A549 (cell line): ENCODE results near the gene RALGAPA1. TPM values are rescaled to one million over a fixed set of nuclear protein-coding genes. Genes with fewer than 3 reads are reported as not detected.
"Not testable (repeated sequence)": the region's sequence is repeated elsewhere in the genome, so short reads cannot be mapped to it uniquely, and the experiment has no call there.

Experiments used
- ATAC-seq, 2 experiments: fragments of 200-7000 bp in 1 of 2; fragments of >200 bp in 1 of 2; cut with Nextera tagmentation in 1 of 2; cut with Tn5 transposase in 1 of 2; 3 replicates each; pipeline versions ENCODE4 v1.8.0 to v1.9.1; 2018 to 2020; ENCODE audit warnings: mild to moderate bottlenecking in 1 of 2, moderate library complexity in 1 of 2
- CTCF ChIA-PET: fragments of 300-600 bp; sonication (Branson Sonifier 250); formaldehyde crosslinking; extraction: SDS; loops from one replicate; lab custom pipeline; 2021; ENCODE audit warnings: antibody characterized with exemption, inconsistent platforms; lab: Yijun Ruan, JAX
- POLR2A ChIA-PET: fragments of 350-600 bp; formaldehyde crosslinking; extraction: SDS; loops from one replicate; lab custom pipeline; 2021; ENCODE audit warnings: antibody characterized with exemption, inconsistent platforms; lab: Yijun Ruan, JAX
- DNase-seq, 2 experiments: peaks; one replicate each; pipeline versions ENCODE4 v3.0.0 to v3.0.0-alpha.2; 2011 to 2016; ENCODE audit warnings: low read depth in 1 of 2, low spot score in 1 of 2
- FAIRE-seq: peaks from 2 replicates; lab custom pipeline; 2011; peaks lifted over from hg19 to GRCh38; lab: Jason Lieb, UNC
- H3K27ac ChIP-seq, 2 experiments: fragments of >200 bp; sonication (Bioruptor Twin); formaldehyde crosslinking; 3 replicates each; pipeline ENCODE4 v1.5.1; 2016 to 2017
- H3K4me1 ChIP-seq: fragments of >200 bp; sonication (Bioruptor Twin); formaldehyde crosslinking; 3 replicates; pipeline ENCODE4 v1.6.1; 2016
- H3K4me2 ChIP-seq: fragments of >200 bp; sonication (Bioruptor Twin); formaldehyde crosslinking; 3 replicates; pipeline ENCODE4 v1.6.1; 2016
- H3K4me3 ChIP-seq: fragments of >200 bp; sonication (Bioruptor Twin); formaldehyde crosslinking; 3 replicates; pipeline ENCODE4 v1.5.1; 2016
- H3K9me3 ChIP-seq: fragments of >200 bp; sonication (Bioruptor Twin); formaldehyde crosslinking; 3 replicates; pipeline ENCODE4 v1.6.1; 2016
- ATOH8 ChIP-seq: fragments of 250-450 bp; sonication (Bioruptor Pico); IDR thresholded peaks from 2 replicates; pipeline ENCODE4 v1.5.0; 2020; ENCODE audit warnings: low read depth, mild to moderate bottlenecking, moderate library complexity
- CEBPB ChIP-seq, 2 experiments: fragments of >200 bp in 1 of 2; sonication (Bioruptor Twin) in 1 of 2; formaldehyde crosslinking in 1 of 2; IDR thresholded peaks; 2 replicates each; pipeline ENCODE4 v1.6.1; 2012 to 2016
- CTCF ChIP-seq: fragments of >200 bp; sonication (Bioruptor Twin); formaldehyde crosslinking; IDR thresholded peaks from 3 replicates; pipeline ENCODE4 v1.5.1; 2016
- E2F6 ChIP-seq: IDR thresholded peaks from 2 replicates; pipeline ENCODE4 v1.6.1; 2012; ENCODE audit warnings: low read depth, borderline replicate concordance
- EHMT2 ChIP-seq: fragments of 200-600 bp; sonication (generic); IDR thresholded peaks from 2 replicates; pipeline ENCODE4 v1.6.1; 2016; ENCODE audit warnings: antibody characterized with exemption, low read depth, mild to moderate bottlenecking, moderate library complexity
- ELK1 ChIP-seq: fragments of 150-350 bp; IDR thresholded peaks from 2 replicates; pipeline ENCODE4 v1.6.1; 2014; ENCODE audit warnings: low read depth, mild to moderate bottlenecking, low read length
- ESRRA ChIP-seq: fragments of 150-350 bp; IDR thresholded peaks from 2 replicates; pipeline ENCODE4 v1.6.1; 2014; ENCODE audit warnings: mild to moderate bottlenecking, low read length, borderline replicate concordance
- GATA3 ChIP-seq: IDR thresholded peaks from 2 replicates; pipeline ENCODE4 v1.6.1; 2012; ENCODE audit warnings: borderline replicate concordance
- HOXA7 ChIP-seq: fragments of 250-450 bp; sonication (Bioruptor Pico); IDR thresholded peaks from 2 replicates; pipeline ENCODE4 v1.5.0; 2020; ENCODE audit warnings: mild to moderate bottlenecking, moderate library complexity
- JUN ChIP-seq, 2 experiments: fragments of >200 bp; sonication (Bioruptor Twin); formaldehyde crosslinking; IDR thresholded peaks; 2 replicates in 1 of 2; 3 replicates in 1 of 2; pipeline ENCODE4 v1.6.1; 2016 to 2017
- MAFK ChIP-seq: fragments of 450-650 bp; IDR thresholded peaks from 2 replicates; pipeline ENCODE4 v1.6.1; 2014; ENCODE audit not compliant: partially characterized antibody
- NR3C1 ChIP-seq: fragments of >200 bp; sonication (Bioruptor Twin); formaldehyde crosslinking; IDR thresholded peaks from 3 replicates; pipeline ENCODE4 v1.6.1; 2017
- RAD21 ChIP-seq, 2 experiments: fragments of >200 bp in 1 of 2; sonication (Bioruptor Twin) in 1 of 2; formaldehyde crosslinking in 1 of 2; IDR thresholded peaks in 1 of 2; conservative IDR thresholded peaks in 1 of 2; 2 replicates in 1 of 2; 3 replicates in 1 of 2; pipeline ENCODE4 v1.6.1; 2012 to 2018; ENCODE audit warnings: inconsistent platforms in 1 of 2
- SMC3 ChIP-seq: fragments of >200 bp; sonication (Bioruptor Twin); formaldehyde crosslinking; IDR thresholded peaks from 3 replicates; pipeline ENCODE4 v1.6.1; 2018; ENCODE audit warnings: inconsistent platforms
- ZSCAN20 ChIP-seq: fragments of 250-450 bp; sonication (Bioruptor Pico); IDR thresholded peaks from 2 replicates; pipeline ENCODE4 v1.8.0; 2022; ENCODE audit warnings: mild to moderate bottlenecking, moderate library complexity
- WGBS: methylation state at CpG from one replicate; pipeline ENCODE4 v1.1.6; 2017; ENCODE audit errors: missing lambda C conversion rate; 5-methylcytosine and 5-hydroxymethylcytosine counted together
- polyA plus RNA-seq, 4 experiments: library from polyadenylated mRNA; depleted of rRNA in 3 of 4; stranded (reverse); fragments of >200 nt; fragmentation: RNase III in 1 of 4; extraction: RNeasy Plus Mini Kit Qiagen cat#74134 plus additional on column Dnase treatment in 1 of 4; gene quantifications; 2 replicates in 3 of 4; 3 replicates in 1 of 4; pipeline ENCODE4 v1.2.3, GENCODE V29; 2011 to 2017

The RALGAPA1 gene
- polyA plus RNA-seq, 2 of the 4 experiments (the other 2 are of a cell fraction): 8.2 to 17.1 TPM

- TF ChIP-seq ESRRA: no peak
Observed at GRCh38 chr14:35689000-35689460, 120.1 kb downstream of the RALGAPA1 start (continued).

GRCh38 chr14:35688126-35688826, 120.8 kb downstream of the RALGAPA1 start:
- H3K4me1 ChIP-seq: no peaks in the 10 kb centered on the region
- no peak for FAIRE-seq
- POLR2A ChIA-PET: no interaction called here

GRCh38 chr14:35687335-35687939, 121.7 kb downstream of the RALGAPA1 start:
- ChIA-PET CTCF (interaction anchor here (0.6 to 3.0 kb wide), 7 partner anchors 13 to 265 kb away, joined by 3 to 12 read pairs (median 3); no protein-coding TSS in a partner anchor), POLR2A (no interaction called here)
- Histone ChIP-seq H3K4me3 (no peak overlapping the region), H3K27ac (no peak overlapping the region), H3K4me1 (no peaks in the 10 kb centered on the region), H3K9me3 (no peaks in the 10 kb centered on the region), H3K4me2 (no peak overlapping the region)
- DNase-seq (peak; percentile 4 to 60), FAIRE-seq (peak; percentile 88), ATAC-seq (peak; percentile 70 to 85; a peak in 5 of 6 replicates)
- WGBS: 0% methylated on average over 1 of the region's 1 CpG
- no peak for TF ChIP-seq NR3C1
- peak; percentile 87 for TF ChIP-seq CTCF
- no peak for TF ChIP-seq ELK1
- TF ChIP-seq RAD21 (conservative IDR thresholded peaks at IDR 0.05 in 1 of 2, IDR thresholded peaks at IDR 0.05 in 1 of 2): peak; percentile 87 to 93
- peak; percentile 72 for TF ChIP-seq SMC3

More at GRCh38 chr14:35688126-35688826, 120.8 kb downstream of the RALGAPA1 start:
- TF ChIP-seq ATOH8 (CRISPR knock-in tag): no peak
- TF ChIP-seq CEBPB (IDR thresholded peaks at IDR 0.05): no peak
- TF ChIP-seq HOXA7: no peak
- no peak for TF ChIP-seq JUN (IDR thresholded peaks at IDR 0.05)
- no peak for TF ChIP-seq ZSCAN20
- TF ChIP-seq EHMT2: no peak
- TF ChIP-seq GATA3: no peak
- TF ChIP-seq MAFK: no peak
- TF ChIP-seq E2F6: no peak
- H3K4me3 ChIP-seq: no peak overlapping the region
- CTCF ChIA-PET: interaction anchor here (0.7 to 3.0 kb wide), 7 partner anchors 9 to 249 kb away, joined by 3 to 11 read pairs (median 3); no protein-coding TSS in a partner anchor
- DNase-seq (no peak), ATAC-seq (peak in 1 of 2 experiments; percentile 43; a peak in 1 of 6 replicates)
- 82% methylated on average over 6 of the region's 6 CpGs for WGBS
- no peak overlapping the region for H3K4me2 ChIP-seq
- H3K27ac ChIP-seq: no peak overlapping the region
- no peaks in the 10 kb centered on the region for H3K9me3 ChIP-seq

GRCh38 chr14:35683688-35684087, 125.4 kb downstream of the RALGAPA1 start:
- H3K4me3 ChIP-seq, H3K27ac ChIP-seq, H3K9me3 ChIP-seq, ATAC-seq, POLR2A ChIA-PET, H3K4me1 ChIP-seq, DNase-seq, H3K4me2 ChIP-seq: not testable (repeated sequence)
- CTCF ChIA-PET: interaction anchor here (1.3 kb wide), 1 partner anchor 134 kb away, joined by 6 read pairs; no protein-coding TSS in a partner anchor
- WGBS: 84% methylated on average over 4 of the region's 4 CpGs
- peak; percentile 43 for FAIRE-seq
